IMR-90 (cell line): ENCODE results near the gene FOSL1. TPM values are rescaled to one million over a fixed set of nuclear protein-coding genes. Genes with fewer than 3 reads are reported as not detected.

ENCODE experiments used
- ATAC-seq: fragments of 200-7000 bp; cut with Tn5 transposase; 2 replicates; pipeline ENCODE4 v1.9.1; 2020; ENCODE audit warnings: low read depth, mild to moderate bottlenecking, moderate library complexity
- BruUV-seq: library from RNA; stranded (reverse); fragments of 400-500 nt; replicated peaks from 2 replicates; lab custom pipeline; 2021; lab: Mats Ljungman, UMichigan
- CTCF ChIA-PET: fragments of 300-600 bp; formaldehyde crosslinking; extraction: SDS; loops from one replicate; lab custom pipeline; 2021; ENCODE audit warnings: antibody characterized with exemption; lab: Yijun Ruan, JAX
- POLR2A ChIA-PET: fragments of 300-600 bp; sonication (Branson Sonifier 250); formaldehyde crosslinking; loops from one replicate; lab custom pipeline; 2022; ENCODE audit warnings: antibody characterized with exemption; ENCODE audit not compliant: unreplicated experiment; lab: Charles Lee
- DNase-seq: peaks from one replicate; pipeline ENCODE4 v3.0.0; 2013
- H2AFZ ChIP-seq: replicated peaks from 2 replicates; pipeline ENCODE3; 2013; ENCODE audit warnings: low read length, mild to moderate bottlenecking; ENCODE audit not compliant: poor library complexity
- H2AK5ac ChIP-seq: 2 replicates; pipeline ENCODE4 v1.6.1; 2013; ENCODE audit warnings: low read depth, low read length, inconsistent platforms
- H2AK9ac ChIP-seq: replicated peaks from 2 replicates; pipeline ENCODE3; 2013; ENCODE audit warnings: mild to moderate bottlenecking, low read depth, low read length, moderate library complexity; ENCODE audit not compliant: poor library complexity
- H2BK120ac ChIP-seq: 2 replicates; pipeline ENCODE4 v1.6.1; 2013; ENCODE audit warnings: low read depth, low read length, inconsistent platforms
- H2BK15ac ChIP-seq: 3 replicates; pipeline ENCODE4 v1.6.1; 2013; ENCODE audit warnings: low read depth, low read length, inconsistent platforms
- H2BK20ac ChIP-seq: 2 replicates; pipeline ENCODE4 v1.6.1; 2013; ENCODE audit warnings: low read depth, mild to moderate bottlenecking, inconsistent platforms, low read length, moderate library complexity
- H2BK5ac ChIP-seq: 2 replicates; pipeline ENCODE4 v1.6.1; 2013; ENCODE audit warnings: mild to moderate bottlenecking, low read depth, low read length, inconsistent platforms; ENCODE audit not compliant: poor library complexity, severe bottlenecking
- H3K14ac ChIP-seq: replicated peaks from 2 replicates; pipeline ENCODE4 v1.6.1; 2013; ENCODE audit warnings: low read depth, low read length, inconsistent platforms
- H3K18ac ChIP-seq: 2 replicates; pipeline ENCODE4 v1.6.1; 2013; ENCODE audit warnings: low read depth, low read length, control low read depth
- H3K23ac ChIP-seq: 2 replicates; pipeline ENCODE4 v1.6.1; 2013; ENCODE audit warnings: low read depth, low read length, inconsistent platforms
- H3K27ac ChIP-seq: 2 replicates; pipeline ENCODE4 v1.5.1; 2013; ENCODE audit warnings: mild to moderate bottlenecking, control low read depth, low read length; ENCODE audit not compliant: insufficient read depth
- H3K27me3 ChIP-seq: 2 replicates; pipeline ENCODE4 v1.6.1; 2013; ENCODE audit warnings: low read length; ENCODE audit not compliant: control insufficient read depth, insufficient read depth
- H3K36me3 ChIP-seq: 2 replicates; pipeline ENCODE4 v1.6.1; 2013; ENCODE audit warnings: low read length, mixed read lengths; ENCODE audit not compliant: control insufficient read depth, insufficient read depth
- H3K4ac ChIP-seq: 2 replicates; pipeline ENCODE4 v1.6.1; 2013; ENCODE audit warnings: low read depth, low read length, inconsistent platforms
- H3K4me1 ChIP-seq: 2 replicates; pipeline ENCODE4 v1.6.1; 2013; ENCODE audit warnings: low read length, mixed read lengths; ENCODE audit not compliant: control insufficient read depth, insufficient read depth
- H3K4me2 ChIP-seq: 2 replicates; pipeline ENCODE4 v1.6.1; 2013; ENCODE audit warnings: low read depth, mild to moderate bottlenecking, control low read depth, low read length, moderate library complexity
- H3K4me3 ChIP-seq: 2 replicates; pipeline ENCODE4 v1.5.1; 2013; ENCODE audit warnings: low read depth, mild to moderate bottlenecking, control low read depth, low read length, moderate library complexity; ENCODE audit not compliant: insufficient read depth
- H3K56ac ChIP-seq: 2 replicates; pipeline ENCODE4 v1.6.1; 2013; ENCODE audit warnings: low read length, inconsistent platforms; ENCODE audit not compliant: insufficient read depth; ENCODE audit errors: extremely low read depth
- H3K79me1 ChIP-seq, 2 experiments: 2 replicates each; pipeline ENCODE4 v1.6.1; 2013; ENCODE audit warnings: low read length in 2 of 2, inconsistent platforms in 1 of 2, low read depth in 1 of 2
- H3K9ac ChIP-seq: 2 replicates; pipeline ENCODE4 v1.6.1; 2013; ENCODE audit warnings: low read depth, low read length, control low read depth
- H3K9me1 ChIP-seq: 2 replicates; pipeline ENCODE4 v1.6.1; 2013; ENCODE audit warnings: low read length, inconsistent platforms; ENCODE audit not compliant: insufficient read depth
- H3K9me3 ChIP-seq: 2 replicates; pipeline ENCODE4 v1.6.1; 2013; ENCODE audit warnings: low read length; ENCODE audit not compliant: control insufficient read depth, insufficient read depth
- H4K20me1 ChIP-seq: 2 replicates; pipeline ENCODE4 v1.6.1; 2013; ENCODE audit warnings: low read length, inconsistent platforms; ENCODE audit not compliant: insufficient read depth
- H4K5ac ChIP-seq: 2 replicates; pipeline ENCODE4 v1.6.1; 2013; ENCODE audit warnings: mild to moderate bottlenecking, low read depth, low read length, control low read depth
- H4K8ac ChIP-seq, 2 experiments: 2 replicates each; pipeline ENCODE4 v1.6.1; 2013; ENCODE audit warnings: low read depth in 2 of 2, low read length in 2 of 2, control low read depth in 1 of 2, inconsistent platforms in 1 of 2
- H4K91ac ChIP-seq: 2 replicates; pipeline ENCODE4 v1.6.1; 2013; ENCODE audit warnings: low read depth, low read length, inconsistent platforms; ENCODE audit not compliant: insufficient read depth
- BHLHE40 ChIP-seq: fragments of 150-350 bp; IDR thresholded peaks from 2 replicates; pipeline ENCODE4 v1.6.1; 2016; ENCODE audit warnings: mild to moderate bottlenecking, low read depth, low read length
- CEBPB ChIP-seq: IDR thresholded peaks from 2 replicates; pipeline ENCODE4 v1.6.1; 2012; ENCODE audit warnings: low read depth, low read length, improper control_type of control experiment
- CHD1 ChIP-seq: IDR thresholded peaks from 2 replicates; pipeline ENCODE4 v1.6.1; 2012; ENCODE audit warnings: low read depth, low read length, improper control_type of control experiment
- ELK1 ChIP-seq: fragments of 150-350 bp; IDR thresholded peaks from 2 replicates; pipeline ENCODE4 v1.6.1; 2016; ENCODE audit warnings: low read depth, mild to moderate bottlenecking, low read length, moderate library complexity, borderline replicate concordance
- FOS ChIP-seq: fragments of 150-350 bp; IDR thresholded peaks from 2 replicates; pipeline ENCODE4 v1.6.1; 2016; ENCODE audit warnings: low read depth, low read length
- MAZ ChIP-seq: IDR thresholded peaks from 2 replicates; pipeline ENCODE4 v1.6.1; 2012; ENCODE audit warnings: low read depth, mild to moderate bottlenecking, low read length, improper control_type of control experiment, moderate library complexity, borderline replicate concordance
- NFE2L2 ChIP-seq: fragments of 150-350 bp; IDR thresholded peaks from 2 replicates; pipeline ENCODE4 v1.6.1; 2016; ENCODE audit warnings: low read depth, mild to moderate bottlenecking, low read length
- POLR2A ChIP-seq: IDR thresholded peaks from 2 replicates; pipeline ENCODE4 v1.6.1; 2012; ENCODE audit warnings: mild to moderate bottlenecking, low read depth, low read length
- RAD21 ChIP-seq: IDR thresholded peaks from 2 replicates; pipeline ENCODE4 v1.6.1; 2012; ENCODE audit warnings: low read length, improper control_type of control experiment
- RCOR1 ChIP-seq: IDR thresholded peaks from 2 replicates; pipeline ENCODE4 v1.6.1; 2012; ENCODE audit warnings: mild to moderate bottlenecking, low read length, improper control_type of control experiment; ENCODE audit not compliant: insufficient replicate concordance
- USF2 ChIP-seq: fragments of 150-350 bp; IDR thresholded peaks from 2 replicates; pipeline ENCODE4 v1.6.1; 2017; ENCODE audit warnings: mild to moderate bottlenecking, antibody characterized with exemption, low read length, low read depth
- WGBS, 2 experiments: methylation state at CpG; one replicate each; pipeline versions ENCODE4 v1.1.5 to v1.1.7; 2013; ENCODE audit warnings: missing lambda C conversion rate in 2 of 2; ENCODE audit not compliant: insufficient read length in 1 of 2; ENCODE audit errors: extremely low coverage in 2 of 2; 5-methylcytosine and 5-hydroxymethylcytosine counted together
- dilution Hi-C: fragments of 300-500 bp; cut with HindIII; formaldehyde crosslinking; loops from one replicate; pipeline ENCODE4 v1.14.3; 2018; ENCODE audit warnings: low sequenced_read_pairs; ENCODE audit not compliant: unreplicated experiment
- in situ Hi-C: fragments of 300-500 bp; cut with MboI; formaldehyde crosslinking; loops from 3 replicates; pipeline ENCODE4 v1.14.3; 2019; ENCODE audit warnings: low sequenced_read_pairs, inconsistent platforms, mixed read lengths
- intact Hi-C: fragments of 100-400 bp; cut with micrococcal nuclease; formaldehyde crosslinking; loops from 2 replicates; pipeline ENCODE4 v1.10.0; 2022
- polyA plus RNA-seq, 3 experiments: library from polyadenylated mRNA; depleted of rRNA; stranded (reverse); fragments of >200 nt; gene quantifications; 2 replicates each; pipeline ENCODE4 v1.2.3, GENCODE V29; 2012; ENCODE audit warnings: low replicate concordance in 1 of 3
- total RNA-seq: library from RNA; depleted of rRNA; stranded (reverse); fragments of >200 nt; gene quantifications from 2 replicates; pipeline ENCODE4 v1.2.3, GENCODE V29; 2012

FOSL1 gene
- total and polyA plus RNA-seq, 2 of the 4 experiments (the other 2 are of a cell fraction): 17.2 to 107 TPM

- Histone ChIP-seq H3K9ac (peak overlapping the region; percentile 54; the same call in 1 of the 2 replicates), H3K79me1 (peaks cover 10 to 30% of the 10 kb centered on the region in 2 experiments), H3K56ac (peak overlapping the region; percentile 62; the same call in 1 of the 2 replicates), H2AK9ac (peak overlapping the region; percentile 92), H3K27ac (peak overlapping the region; percentile 86), H4K20me1 (peaks cover 76% of the 10 kb centered on the region), H3K9me3 (no peaks in the 10 kb centered on the region), H2BK15ac (no peak overlapping the region), H4K5ac (peak overlapping the region; percentile 14), H3K36me3 (peaks cover 40% of the 10 kb centered on the region), H2BK5ac (peak overlapping the region; percentile 98), H3K27me3 (no peaks in the 10 kb centered on the region), H2BK20ac (peak overlapping the region; percentile 12; the same call in 1 of the 2 replicates), H3K9me1 (peaks cover 9% of the 10 kb centered on the region; the same call in 1 of the 2 replicates), H3K4me1 (peaks cover 38% of the 10 kb centered on the region), H3K14ac (peak overlapping the region; percentile 97), H3K4me3 (peak overlapping the region; percentile 98; the same call in 1 of the 2 replicates), H3K4ac (peak overlapping the region; percentile 93), H2AK5ac (peak overlapping the region; percentile 16), H4K8ac (peak overlapping the region; percentile 84 to 93; a peak in 3 of 4 replicates), H2BK120ac (peak overlapping the region; percentile 58), H3K23ac (peak overlapping the region; percentile 99), H2AFZ (peak overlapping the region; percentile 59), H4K91ac (peak overlapping the region; percentile 17), H3K18ac (peak overlapping the region; percentile 8; the same call in 1 of the 2 replicates), H3K4me2 (peak overlapping the region; percentile 90)
- dilution Hi-C loops: no loop called here
- intact Hi-C loops: no loop called here
- DNase-seq (no peak), ATAC-seq (no peak)
- POLR2A ChIA-PET: interaction anchor here (0.6 kb wide), 4 partner anchors 9 to 290 kb away, joined by 3 to 10 read pairs (median 4); partner anchors contain the start of gene FIBP
- WGBS, 2 experiments: no CpG with 5 or more reads among the region's 4 CpGs
- no TSS peak for BruUV-seq
- CTCF ChIA-PET: no interaction called here
- no peak for TF ChIP-seq BHLHE40
- no peak for TF ChIP-seq ELK1
- no peak for TF ChIP-seq FOS
- no peak for TF ChIP-seq MAZ
- no peak; the same call in 1 of the 2 replicates for TF ChIP-seq POLR2A
- no peak for TF ChIP-seq CEBPB
- TF ChIP-seq RCOR1: no peak
- TF ChIP-seq RAD21: no peak
- no peak for TF ChIP-seq USF2
- no peak for TF ChIP-seq CHD1
- no peak for TF ChIP-seq NFE2L2
- in situ Hi-C loops: no loop called here
Measured at GRCh38 chr11:65897020-65897471, 3.1 kb downstream of the FOSL1 start.
